ENCODE results near the gene NEIL3. TPM values are rescaled to one million over a fixed set of nuclear protein-coding genes. Genes with fewer than 3 reads are reported as not detected.

The NEIL3 gene
- total and polyA plus RNA-seq, 2 of the 8 experiments (the other 6 are each of a cell fraction or from before 2014, with no cell fraction given) = 5.5 to 11.0 TPM

DNA sequence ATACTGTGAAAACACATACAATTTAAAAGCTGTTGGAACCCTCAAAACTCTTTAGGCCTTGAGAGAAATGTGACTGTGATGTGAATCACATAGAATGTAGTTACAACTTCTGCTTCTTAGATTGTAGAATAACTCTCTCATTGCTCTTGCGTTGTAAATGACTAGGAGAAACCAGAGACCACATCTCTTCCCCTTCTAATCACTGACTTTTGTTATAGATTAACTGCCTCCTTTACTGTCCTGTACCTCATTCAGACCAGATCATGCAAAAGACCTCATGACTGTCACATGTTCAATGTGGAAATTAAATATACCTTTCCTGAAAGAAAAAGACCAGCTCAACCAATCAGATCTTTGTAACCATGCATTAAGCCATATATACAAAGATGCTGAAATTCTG, 43.2 kb upstream of the NEIL3 start:
- Histone ChIP-seq H3K4me2 (ENCODE audit: insufficient read depth in 1 of 2, low read depth in 2 of 2, low read length in 2 of 2) (no peak overlapping the region), H3K4me3 (ENCODE audit: extremely low read depth in 1 of 4, insufficient read depth in 2 of 4, low read depth in 3 of 4, low read length in 4 of 4) (no peak overlapping the region), H3K4me1 (replicated peaks in 1 of 4; ENCODE audit: control insufficient read depth in 3 of 4, insufficient read depth in 4 of 4, low read length in 3 of 4) (peaks cover 0 to 2% (median 0%) of the 10 kb centered on the region in 4 experiments; a peak in 1 of 7 replicates), H3K4ac (replicated peaks; ENCODE audit: insufficient read length, low read depth, low read length) (no peak overlapping the region), H2BK15ac (ENCODE audit: low read length) (no peak overlapping the region), H2BK5ac (ENCODE audit: low read depth, low read length) (no peak overlapping the region), H3K56ac (replicated peaks; ENCODE audit: insufficient read length, low read depth, low read length) (no peak overlapping the region), H3K9ac (replicated peaks in 1 of 4; ENCODE audit: extremely low read depth in 1 of 4, low read depth in 3 of 4, low read length in 3 of 4) (no peak overlapping the region), H3K27me3 (replicated peaks in 1 of 4; ENCODE audit: control insufficient read depth in 3 of 4, extremely low read depth in 1 of 4, insufficient read depth in 3 of 4, low read length in 3 of 4) (no peaks in the 10 kb centered on the region), H2AFZ (ENCODE audit: low read length) (no peak overlapping the region), H4K5ac (ENCODE audit: insufficient read length, low read depth, low read length) (no peak overlapping the region), H3K79me1 (ENCODE audit: low read depth, low read length) (no peaks in the 10 kb centered on the region), H2AK5ac (ENCODE audit: low read depth, low read length) (no peak overlapping the region), H3K36me3 (ENCODE audit: control insufficient read depth in 2 of 4, insufficient read depth in 4 of 4, low read length in 3 of 4) (no peaks in the 10 kb centered on the region), H3K27ac (ENCODE audit: low read depth, low read length) (no peak overlapping the region), H2BK20ac (ENCODE audit: low read length) (no peak overlapping the region), H3K18ac (ENCODE audit: extremely low read depth, low read length) (no peak overlapping the region), H3K9me3 (ENCODE audit: insufficient read depth in 2 of 2, low read depth in 1 of 2, low read length in 1 of 2) (no peaks in the 10 kb centered on the region), H3K14ac (ENCODE audit: insufficient read length) (no peak overlapping the region), H2BK12ac (ENCODE audit: low read depth, low read length) (no peak overlapping the region), H3K23ac (ENCODE audit: insufficient read length) (no peak overlapping the region), H3K79me2 (ENCODE audit: control insufficient read depth in 1 of 2, insufficient read depth in 2 of 2, low read length in 2 of 2) (no peaks in the 10 kb centered on the region), H4K8ac (ENCODE audit: extremely low read depth, insufficient read depth, low read length) (no peak overlapping the region), H4K20me1 (replicated peaks in 1 of 2; ENCODE audit: control insufficient read depth in 1 of 2, insufficient read depth in 2 of 2, low read length in 2 of 2) (no peaks in the 10 kb centered on the region), H3K23me2 (ENCODE audit: low read depth, low read length) (no peaks in the 10 kb centered on the region), H2BK120ac (replicated peaks; ENCODE audit: low read depth, low read length) (no peak overlapping the region), H4K91ac (replicated peaks; ENCODE audit: insufficient read length, low read length) (no peak overlapping the region)
- CTCF ChIA-PET (ENCODE audit: partially characterized antibody) = interaction anchor here (1.3 to 1.4 kb wide), 2 partner anchors 17 to 24 kb away, joined by 3 read pairs; no protein-coding TSS in a partner anchor
- WGBS, 2 experiments (ENCODE audit: extremely low coverage in 1 of 2, insufficient coverage in 1 of 2, insufficient read length in 1 of 2, insufficient replicate concordance in 2 of 2, low coverage in 1 of 2, low lambda C conversion rate in 2 of 2, missing lambda C conversion rate in 1 of 2) = 84% methylated on average over 1 of the region's 1 CpG; no CpG with 5 or more reads in 1 of the 2 experiments
- POLR2A ChIA-PET (ENCODE audit: partially characterized antibody) = no interaction called here
- FAIRE-seq (no peak), DNase-seq (ENCODE audit: low read depth in 1 of 2, low spot score in 2 of 2) (no peak)
- TF ChIP-seq RBBP5 (IDR thresholded peaks at IDR 0.05; ENCODE audit: borderline replicate concordance, low read depth, low read length) = no peak
- no peak for TF ChIP-seq POLR2AphosphoS5 (IDR thresholded peaks at IDR 0.05; ENCODE audit: low read depth, low read length)
- TF ChIP-seq, protein P1, sequence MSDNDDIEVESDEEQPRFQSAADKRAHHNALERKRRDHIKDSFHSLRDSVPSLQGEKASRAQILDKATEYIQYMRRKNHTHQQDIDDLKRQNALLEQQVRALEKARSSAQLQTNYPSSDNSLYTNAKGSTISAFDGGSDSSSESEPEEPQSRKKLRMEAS (IDR thresholded peaks at IDR 0.05) = no peak
- no peak for TF ChIP-seq KDM1A (IDR thresholded peaks at IDR 0.05; ENCODE audit: borderline replicate concordance, low read length)
- no peak for TF ChIP-seq CTBP2 (IDR thresholded peaks at IDR 0.05; ENCODE audit: borderline replicate concordance, insufficient read depth, insufficient read length, low read length)
- TF ChIP-seq CHD2 (IDR thresholded peaks at IDR 0.05; ENCODE audit: low read length) = no peak
- TF ChIP-seq FOSL1 (IDR thresholded peaks at IDR 0.05; ENCODE audit: insufficient read depth, low read depth, low read length) = no peak
- TF ChIP-seq POLR2A (IDR thresholded peaks at IDR 0.05; ENCODE audit: control extremely low read depth in 1 of 2, low read depth in 2 of 2, low read length in 2 of 2) = no peak
- TF ChIP-seq, protein P2, sequence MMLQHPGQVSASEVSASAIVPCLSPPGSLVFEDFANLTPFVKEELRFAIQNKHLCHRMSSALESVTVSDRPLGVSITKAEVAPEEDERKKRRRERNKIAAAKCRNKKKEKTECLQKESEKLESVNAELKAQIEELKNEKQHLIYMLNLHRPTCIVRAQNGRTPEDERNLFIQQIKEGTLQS (IDR thresholded peaks at IDR 0.05; ENCODE audit: insufficient read depth, low read depth, low read length) = no peak
- no peak for TF ChIP-seq PHF8 (conservative IDR thresholded peaks at IDR 0.05; ENCODE audit: low read depth, low read length)
- no peak for TF ChIP-seq JUND (IDR thresholded peaks at IDR 0.05; ENCODE audit: low read length)
- no peak for TF ChIP-seq ATF2 (IDR thresholded peaks at IDR 0.05; ENCODE audit: low read length)
- no peak for TF ChIP-seq SP1 (IDR thresholded peaks at IDR 0.05; ENCODE audit: low read depth, low read length)

Data from H1 (cell line).